NCI-H187 (cell line): ENCODE measurements around the gene TBXAS1.

Experiments
- DNase-seq, 2 experiments: peaks; one replicate each; lab custom pipeline; 2025; lab: John Stamatoyannopoulos, UW

The TBXAS1 gene

GRCh38 chr7:140024585-140024984 lies 195.5 kb downstream of the TBXAS1 start:
- no peak for DNase-seq

- no peak for DNase-seq
Measured at GRCh38 chr7:140025241-140025640, 196.2 kb downstream of the TBXAS1 start.

- no peak for DNase-seq
Measured at GRCh38 chr7:140025814-140026433, 196.9 kb downstream of the TBXAS1 start.

GRCh38 chr7:140026935-140027334 lies 197.9 kb downstream of the TBXAS1 start:
- DNase-seq = no peak

- no peak for DNase-seq
Measured at GRCh38 chr7:140027858-140028257, 198.8 kb downstream of the TBXAS1 start.

GRCh38 chr7:140028311-140028710 lies 199.2 kb downstream of the TBXAS1 start:
- no peak for DNase-seq

DNA sequence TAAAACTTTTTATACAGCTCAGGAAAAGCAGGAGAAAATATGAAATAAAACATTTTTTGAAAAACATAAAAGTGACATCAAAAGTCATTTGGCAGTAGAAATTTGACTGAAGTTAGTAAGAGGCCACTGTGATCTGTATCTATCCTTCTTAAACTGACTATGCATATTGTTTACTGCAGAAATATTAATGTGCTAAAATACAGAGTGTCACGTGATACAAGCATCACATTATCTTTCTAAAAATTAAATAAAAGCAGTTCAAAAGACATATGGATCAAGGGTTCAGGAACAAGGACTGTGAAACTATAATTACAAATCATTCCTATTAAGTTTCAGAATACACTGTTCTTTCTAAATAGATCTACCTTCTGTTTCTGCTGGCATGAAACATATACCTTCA lies 200.0 kb downstream of the TBXAS1 start:
- DNase-seq = no peak

DNA sequence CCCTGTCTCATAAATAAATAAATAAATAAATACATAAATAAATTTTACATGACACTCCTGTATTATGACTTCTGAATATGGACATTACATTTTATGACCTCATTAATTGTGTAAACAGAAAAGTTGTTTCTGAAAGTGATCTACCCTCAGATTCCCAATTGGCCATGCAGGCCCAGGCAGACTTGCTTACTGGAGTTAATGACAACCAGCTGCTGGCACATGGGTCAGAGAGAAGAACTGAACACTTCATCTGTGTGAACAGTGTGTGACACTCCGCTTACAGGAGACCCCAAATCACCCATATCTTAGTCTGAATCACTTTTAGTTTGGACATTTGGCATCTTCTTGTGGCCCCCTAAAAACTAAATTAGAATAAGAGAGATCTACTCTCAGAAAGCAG lies 202.3 kb downstream of the TBXAS1 start:
- no peak for DNase-seq

DNA sequence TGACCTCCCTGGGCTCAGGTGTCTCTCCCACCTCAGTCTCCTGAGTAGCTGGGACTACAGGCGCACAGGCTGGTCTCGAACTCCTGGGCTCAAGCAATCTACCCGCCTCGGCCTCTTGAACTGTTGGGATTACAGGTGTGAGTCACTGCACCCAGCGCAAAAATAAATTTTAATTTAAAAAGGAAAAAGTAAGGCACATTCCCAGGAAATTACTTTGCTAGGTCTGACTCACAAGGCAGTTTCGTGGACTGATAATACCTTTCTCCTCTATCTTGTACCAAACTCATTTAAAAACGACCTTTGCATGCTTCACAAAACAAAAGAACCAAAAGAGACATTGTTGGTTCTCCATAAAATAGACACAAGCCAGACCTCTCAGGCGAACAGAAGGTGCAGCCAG lies 204.0 kb downstream of the TBXAS1 start:
- DNase-seq = no peak

DNA sequence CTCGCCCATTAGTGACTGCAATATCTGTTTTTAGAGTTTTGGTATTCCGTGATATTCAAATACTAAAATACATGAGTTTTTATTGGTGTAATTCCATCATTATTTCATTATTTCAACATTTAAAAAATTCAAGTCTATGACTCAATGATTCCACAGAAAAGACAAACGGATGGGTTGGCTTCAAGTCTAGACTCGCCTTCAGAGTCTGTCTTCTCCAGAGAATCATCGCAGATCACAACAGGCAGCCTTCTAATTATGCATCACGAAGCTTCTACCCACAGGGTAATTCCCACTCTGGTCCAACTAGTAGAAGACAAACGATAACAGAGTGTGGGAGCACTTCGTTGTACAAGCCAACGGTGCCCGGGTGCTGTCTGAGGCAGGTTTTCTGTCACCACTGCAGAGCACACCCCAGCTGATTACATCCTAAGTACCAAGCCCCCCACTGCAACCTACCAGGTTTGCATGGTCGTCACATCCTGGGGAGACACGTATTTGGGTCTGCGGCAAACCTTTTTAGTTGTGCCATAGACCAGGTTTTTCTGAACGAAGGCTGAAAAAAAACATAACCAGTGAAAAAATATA lies 204.8 kb downstream of the TBXAS1 start:
- DNase-seq = no peak

GRCh38 chr7:140034421-140034820 lies 205.4 kb downstream of the TBXAS1 start:
- DNase-seq = no peak

DNA sequence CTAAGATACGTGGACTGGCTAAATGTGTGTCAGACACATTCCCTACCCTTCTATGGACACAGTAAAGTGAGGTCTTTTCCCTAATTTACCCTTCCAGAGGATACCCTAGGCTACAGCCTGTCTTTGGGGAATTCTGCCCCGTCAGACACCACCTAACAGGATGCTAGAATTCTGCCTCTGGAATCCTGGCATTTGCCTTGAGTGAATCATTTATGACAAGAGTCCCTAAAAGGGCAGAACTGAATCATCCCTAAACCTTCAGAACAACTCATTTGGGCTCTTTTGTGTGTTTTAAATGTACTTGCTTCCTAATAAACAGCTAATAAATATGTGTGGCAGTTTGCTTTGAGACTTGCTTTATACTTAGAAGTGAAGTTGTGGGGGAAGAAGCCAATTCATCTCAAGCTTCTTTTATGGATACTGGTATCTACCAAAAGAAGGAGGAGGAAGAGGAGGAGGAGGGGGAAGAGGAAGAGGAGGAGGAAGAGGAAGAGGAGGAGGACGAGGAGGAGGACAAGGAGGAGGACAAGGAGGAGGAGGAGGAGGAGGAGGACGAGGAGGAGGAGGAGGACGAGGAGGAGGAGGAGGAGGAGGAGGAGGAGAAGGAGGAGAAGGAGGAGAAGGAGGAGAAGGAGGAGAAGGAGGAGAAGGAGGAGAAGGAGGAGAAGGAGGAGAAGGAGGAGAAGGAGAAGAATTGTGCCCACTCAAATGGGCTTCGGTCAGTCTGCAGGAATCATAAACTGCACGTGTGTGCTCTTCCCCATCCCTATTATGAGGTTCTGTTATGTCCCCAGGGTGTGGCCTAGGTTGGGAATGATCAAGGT lies 206.5 kb downstream of the TBXAS1 start:
- DNase-seq = no peak

GRCh38 chr7:140036224-140036962 lies 207.3 kb downstream of the TBXAS1 start:
- DNase-seq = no peak

GRCh38 chr7:140039066-140039465 lies 210.0 kb downstream of the TBXAS1 start:
- no peak for DNase-seq

GRCh38 chr7:140039896-140040295 lies 210.8 kb downstream of the TBXAS1 start:
- DNase-seq = no peak

DNA sequence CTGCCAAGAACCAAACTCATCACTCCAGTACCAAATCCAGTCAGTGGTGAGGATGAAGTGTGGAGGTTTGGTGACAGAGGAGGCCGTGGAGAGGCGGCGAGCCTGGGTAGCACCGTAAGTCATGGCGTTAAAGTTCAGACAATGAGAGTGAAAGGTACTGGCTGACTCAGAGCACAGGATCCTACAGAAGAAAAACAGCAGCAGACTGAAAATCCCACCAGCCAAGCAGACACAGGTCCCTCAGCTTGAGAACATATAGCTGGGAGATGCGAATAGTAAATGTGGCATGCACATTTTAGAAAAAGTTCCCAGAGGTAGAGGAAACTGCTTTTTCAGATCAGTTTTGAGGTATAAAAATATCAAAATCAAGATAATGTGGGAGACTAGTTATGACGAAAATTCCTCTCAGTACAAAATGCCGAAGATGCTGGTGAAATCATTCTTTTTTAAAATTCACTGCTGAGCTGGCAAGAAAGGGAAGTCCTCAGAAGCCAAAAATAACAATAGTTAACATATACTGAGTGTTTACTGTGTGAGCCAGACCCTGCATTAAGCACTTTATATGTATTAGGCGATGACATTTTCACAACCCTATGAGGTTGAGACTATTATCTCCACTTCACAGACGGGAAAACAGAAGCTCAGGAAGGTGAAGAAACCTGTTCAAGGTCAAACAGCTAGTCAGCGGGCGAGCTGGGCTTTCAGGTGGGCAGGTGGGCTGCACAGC lies 212.8 kb downstream of the TBXAS1 start:
- no peak for DNase-seq

DNA sequence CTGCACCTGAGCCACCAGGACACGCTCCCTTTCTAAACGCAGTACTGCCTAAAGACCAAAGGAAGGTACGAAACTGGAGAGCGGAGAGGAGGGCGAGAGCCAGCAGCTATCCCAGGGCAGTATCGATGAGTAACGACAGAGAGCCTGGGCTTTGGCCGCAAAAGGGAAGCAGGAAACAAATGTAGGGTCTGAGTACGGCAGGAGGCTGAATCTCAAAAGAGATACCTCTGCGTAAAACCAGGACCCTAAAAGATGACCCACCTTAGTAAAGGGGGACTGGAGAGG lies 213.3 kb downstream of the TBXAS1 start:
- DNase-seq = no peak

GRCh38 chr7:140044251-140044650 lies 215.2 kb downstream of the TBXAS1 start:
- no peak for DNase-seq

DNA sequence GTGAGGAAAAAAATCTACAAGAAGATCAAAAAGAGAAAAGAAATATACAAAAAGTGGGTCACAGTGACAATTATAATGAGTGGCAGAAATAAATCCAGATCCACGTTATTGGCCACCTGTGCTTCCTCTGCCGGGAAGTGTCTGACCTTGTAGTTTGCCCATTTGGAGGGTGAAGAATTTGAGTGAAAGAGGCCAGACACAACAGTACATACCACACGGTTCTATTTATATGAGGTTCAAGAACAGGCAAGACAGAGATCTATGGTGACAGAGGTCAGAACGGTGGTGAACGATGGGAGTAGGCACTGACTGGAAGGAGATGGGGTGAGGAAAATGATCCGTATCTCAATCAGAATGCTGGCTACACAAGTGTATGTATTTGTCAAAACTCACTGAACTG lies 216.6 kb downstream of the TBXAS1 start:
- no peak for DNase-seq

- DNase-seq = no peak
Measured at GRCh38 chr7:140047197-140047596, 218.1 kb downstream of the TBXAS1 start.

- DNase-seq = no peak
Measured at GRCh38 chr7:140048138-140048537, 219.1 kb downstream of the TBXAS1 start.

DNA sequence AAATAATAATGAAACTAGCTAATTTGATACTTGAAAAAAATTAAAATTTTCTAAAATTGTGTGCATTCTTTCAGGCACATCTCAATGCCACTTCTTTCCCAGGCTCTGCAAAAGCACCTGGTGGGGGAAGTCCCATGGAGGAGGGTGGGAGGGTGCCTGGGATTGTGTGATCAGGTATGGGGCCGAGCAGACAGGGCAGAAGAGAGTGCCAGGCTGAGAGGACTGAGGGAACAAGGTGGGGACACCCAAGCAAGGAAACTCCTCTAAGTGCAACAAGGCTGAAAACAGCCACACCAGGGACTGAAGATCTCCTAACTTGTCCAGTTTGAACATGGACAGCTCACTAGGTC lies 219.9 kb downstream of the TBXAS1 start:
- DNase-seq = no peak
